ENCODE measurements around the gene SRGAP2C.
"Not testable (repeated sequence)": the region's sequence is repeated elsewhere in the genome, so short reads cannot be mapped to it uniquely, and the experiment has no call there.

SRGAP2C gene

GRCh38 chr1:121185140-121185708, 449 bp downstream of the SRGAP2C start:
- DNase-seq (ENCODE audit: low read depth in 3 of 3, low spot score in 1 of 3): not testable (repeated sequence)

- DNase-seq (ENCODE audit: low read depth in 3 of 3, low spot score in 1 of 3): not testable (repeated sequence)
Measured at GRCh38 chr1:121186191-121186590, 1.4 kb downstream of the SRGAP2C start.

- DNase-seq (ENCODE audit: low read depth in 3 of 3, low spot score in 1 of 3): not testable (repeated sequence)
Measured at GRCh38 chr1:121187914-121188313, 3.1 kb downstream of the SRGAP2C start.

- not testable (repeated sequence) for DNase-seq (ENCODE audit: low read depth in 3 of 3, low spot score in 1 of 3)
Measured at GRCh38 chr1:121192512-121192911, 7.7 kb downstream of the SRGAP2C start.

GRCh38 chr1:121197095-121197882, 12.5 kb downstream of the SRGAP2C start:
- not testable (repeated sequence) for DNase-seq (ENCODE audit: low read depth in 3 of 3, low spot score in 1 of 3)

GRCh38 chr1:121199763-121200162, 15.0 kb downstream of the SRGAP2C start:
- DNase-seq (ENCODE audit: low read depth in 3 of 3, low spot score in 1 of 3): not testable (repeated sequence)

GRCh38 chr1:121200232-121200631, 15.5 kb downstream of the SRGAP2C start:
- not testable (repeated sequence) for DNase-seq (ENCODE audit: low read depth in 3 of 3, low spot score in 1 of 3)

GRCh38 chr1:121200985-121201981, 16.5 kb downstream of the SRGAP2C start:
- not testable (repeated sequence) for DNase-seq (ENCODE audit: low read depth in 3 of 3, low spot score in 1 of 3)

- DNase-seq (ENCODE audit: low read depth in 3 of 3, low spot score in 1 of 3): not testable (repeated sequence)
Measured at GRCh38 chr1:121202986-121203385, 18.2 kb downstream of the SRGAP2C start.

GRCh38 chr1:121205786-121206711, 21.3 kb downstream of the SRGAP2C start:
- not testable (repeated sequence) for DNase-seq (ENCODE audit: low read depth in 3 of 3, low spot score in 1 of 3)

- DNase-seq (ENCODE audit: low read depth in 3 of 3, low spot score in 1 of 3): not testable (repeated sequence)
Measured at GRCh38 chr1:121207328-121207727, 22.6 kb downstream of the SRGAP2C start.

GRCh38 chr1:121208375-121208774, 23.6 kb downstream of the SRGAP2C start:
- DNase-seq (ENCODE audit: low read depth in 3 of 3, low spot score in 1 of 3): not testable (repeated sequence)

- not testable (repeated sequence) for DNase-seq (ENCODE audit: low read depth in 3 of 3, low spot score in 1 of 3)
Measured at GRCh38 chr1:121210778-121211177, 26.0 kb downstream of the SRGAP2C start.

- not testable (repeated sequence) for DNase-seq (ENCODE audit: low read depth in 3 of 3, low spot score in 1 of 3)
Measured at GRCh38 chr1:121213491-121213890, 28.7 kb downstream of the SRGAP2C start.

GRCh38 chr1:121214544-121215156, 29.9 kb downstream of the SRGAP2C start:
- DNase-seq (ENCODE audit: low read depth in 3 of 3, low spot score in 1 of 3): not testable (repeated sequence)

- DNase-seq (ENCODE audit: low read depth in 3 of 3, low spot score in 1 of 3): not testable (repeated sequence)
Measured at GRCh38 chr1:121215699-121216417, 31.1 kb downstream of the SRGAP2C start.

GRCh38 chr1:121216676-121217075, 31.9 kb downstream of the SRGAP2C start:
- DNase-seq (ENCODE audit: low read depth in 3 of 3, low spot score in 1 of 3): not testable (repeated sequence)

GRCh38 chr1:121221770-121222169, 37.0 kb downstream of the SRGAP2C start:
- not testable (repeated sequence) for DNase-seq (ENCODE audit: low read depth in 3 of 3, low spot score in 1 of 3)

GRCh38 chr1:121224714-121225113, 39.9 kb downstream of the SRGAP2C start:
- DNase-seq (ENCODE audit: low read depth in 3 of 3, low spot score in 1 of 3): not testable (repeated sequence)

Data from stimulated activated CD4-positive, alpha-beta T cell treated with anti-CD3 and anti-CD28 coated beads, TNF-alpha, amount 100 ng/mL, for 1 hour (primary cell).